Suppressor macrophage treated with lipopolysaccharide for 1 hour (primary cell): ENCODE measurements around the gene BCAS2.
"Not testable (repeated sequence)": the region's sequence is repeated elsewhere in the genome, so short reads cannot be mapped to it uniquely, and the experiment has no call there.

ENCODE experiments used
- DNase-seq, 3 donors: peaks; one replicate each; pipeline ENCODE4 v3.0.0-alpha.2; 2020 to 2022

BCAS2 gene

DNA sequence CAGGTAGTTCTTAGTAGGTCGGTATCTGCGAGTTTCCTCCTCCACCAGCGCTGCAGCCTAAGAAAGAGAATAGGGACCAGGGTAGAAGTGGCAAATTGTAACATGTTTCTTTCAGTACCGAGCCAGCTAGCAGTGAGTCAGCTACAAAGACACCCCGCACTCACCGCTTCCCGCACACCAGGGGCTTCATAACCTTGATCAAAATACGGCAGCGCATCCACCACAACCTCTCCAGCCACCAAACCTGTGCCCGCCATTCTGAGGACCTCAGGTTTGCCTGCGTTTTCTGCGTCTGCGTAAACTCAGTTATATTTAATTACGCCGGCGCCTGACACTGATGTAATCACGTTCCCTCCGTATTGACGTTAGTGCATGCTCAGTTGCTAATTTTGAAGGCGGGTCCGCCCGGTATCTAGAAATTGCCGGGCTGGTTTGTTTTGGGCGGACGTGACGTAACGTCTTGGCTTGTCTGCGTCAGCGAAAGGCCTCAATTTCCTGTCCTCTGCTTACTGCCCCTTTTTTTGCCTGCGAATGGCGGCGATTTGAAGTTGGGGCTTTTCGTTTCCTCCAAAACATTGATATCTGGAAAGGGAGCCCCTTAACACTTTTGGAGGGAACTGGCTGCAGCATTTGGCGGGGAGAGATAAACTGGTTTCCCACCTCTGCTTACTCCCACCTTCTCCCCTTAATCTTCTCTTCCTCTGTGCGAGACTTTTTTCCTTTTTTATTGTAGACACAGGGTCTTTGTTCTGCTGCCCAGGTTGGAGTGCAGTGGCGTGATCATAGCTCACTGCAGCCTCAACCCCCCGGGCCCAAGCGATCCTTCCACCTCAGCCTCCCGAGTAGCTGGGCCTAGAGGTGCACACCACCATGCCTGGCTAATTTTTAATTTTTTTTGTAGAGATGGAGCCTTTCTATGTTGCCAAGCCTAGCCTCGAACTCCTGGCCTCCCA lies at the start of gene BCAS2:
Gene BCAS2, minus strand, starts transcription at position 281 of the 953 bp plus-strand sequence. Its CDS starts 24 bp downstream, at position 257.
- DNase-seq: peak; percentile 95 to 98 (median 98)

DNA sequence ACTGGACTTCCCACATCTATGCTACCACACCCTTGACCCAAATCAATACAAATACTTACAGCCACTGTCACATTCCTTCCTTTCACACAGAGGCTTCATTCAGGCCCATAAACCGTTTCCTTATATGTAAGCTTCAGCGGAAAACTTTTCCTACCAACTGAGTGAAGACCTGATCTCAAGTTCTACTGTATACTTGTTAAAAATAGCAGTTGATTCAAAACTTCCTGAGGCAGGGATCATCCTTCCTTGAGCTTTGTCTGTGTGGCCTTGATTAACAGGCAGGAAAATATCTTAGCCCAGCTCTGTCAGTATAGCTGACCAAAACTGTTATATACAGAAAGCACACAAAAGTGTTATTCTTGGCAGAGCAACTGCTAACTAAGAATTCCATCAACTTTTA lies 45.7 kb upstream of the BCAS2 start:
- no peak for DNase-seq

GRCh38 chr1:114623364-114623763 lies 41.9 kb upstream of the BCAS2 start:
- DNase-seq: no peak

DNA sequence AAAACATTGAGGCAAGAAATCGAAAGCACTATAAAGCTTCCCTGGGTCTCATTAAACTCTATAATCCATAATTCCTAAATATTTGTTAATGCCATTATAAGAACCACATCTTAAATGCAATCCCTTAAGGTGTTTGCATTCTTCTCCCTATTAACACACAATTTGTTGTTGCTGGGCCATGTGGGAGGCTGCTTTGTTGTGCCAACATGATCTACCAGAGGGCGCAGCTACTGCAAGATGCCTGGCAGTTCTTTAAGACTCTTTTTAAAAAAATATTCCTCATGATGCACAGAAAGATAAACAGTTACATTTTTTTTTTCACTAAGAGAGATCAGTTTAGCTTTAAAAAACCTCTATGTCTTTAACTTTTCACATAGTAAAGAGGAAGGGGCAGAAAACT lies 39.0 kb upstream of the BCAS2 start:
- no peak for DNase-seq

DNA sequence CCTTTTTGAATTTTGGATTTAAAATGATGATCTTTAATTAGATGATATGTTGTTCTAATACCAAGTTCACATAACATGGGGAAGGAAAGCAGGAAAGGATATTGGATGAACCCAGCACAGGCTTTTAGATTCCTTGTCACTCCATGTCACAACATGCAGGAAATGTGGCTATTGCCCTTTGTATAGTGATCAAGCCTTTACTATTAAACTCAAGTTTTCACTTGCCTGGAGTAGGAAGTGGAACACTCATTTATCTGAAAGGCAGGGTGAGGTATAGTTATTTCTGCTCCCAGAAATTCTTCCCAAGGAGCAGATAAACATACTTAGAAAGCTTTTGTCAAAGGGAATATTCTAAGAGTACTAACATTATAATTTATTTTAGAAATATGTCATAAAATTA lies 37.2 kb upstream of the BCAS2 start:
- DNase-seq: no peak

GRCh38 chr1:114610546-114611245 lies 29.3 kb upstream of the BCAS2 start:
- DNase-seq: no peak

DNA sequence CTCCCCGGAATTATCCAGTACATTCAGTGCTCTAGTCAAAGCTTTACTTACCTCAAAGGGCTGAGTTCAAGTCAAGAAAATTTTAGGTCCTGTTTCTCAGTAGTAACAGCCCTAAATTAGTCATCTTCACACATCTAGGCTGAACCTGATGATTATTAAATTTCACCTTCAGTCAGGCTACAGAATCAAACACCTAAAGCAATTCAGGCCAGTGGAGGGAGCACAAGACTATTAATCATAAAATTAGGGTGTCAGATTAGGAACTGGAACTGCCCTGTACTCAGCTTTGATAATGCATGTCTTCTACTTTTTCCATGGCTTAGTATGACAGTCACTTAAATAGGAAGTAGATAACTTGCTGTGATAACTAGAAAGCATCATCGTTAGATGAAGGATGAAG lies 28.4 kb upstream of the BCAS2 start:
- DNase-seq: peak in 1 of 3 donors; percentile 4

DNA sequence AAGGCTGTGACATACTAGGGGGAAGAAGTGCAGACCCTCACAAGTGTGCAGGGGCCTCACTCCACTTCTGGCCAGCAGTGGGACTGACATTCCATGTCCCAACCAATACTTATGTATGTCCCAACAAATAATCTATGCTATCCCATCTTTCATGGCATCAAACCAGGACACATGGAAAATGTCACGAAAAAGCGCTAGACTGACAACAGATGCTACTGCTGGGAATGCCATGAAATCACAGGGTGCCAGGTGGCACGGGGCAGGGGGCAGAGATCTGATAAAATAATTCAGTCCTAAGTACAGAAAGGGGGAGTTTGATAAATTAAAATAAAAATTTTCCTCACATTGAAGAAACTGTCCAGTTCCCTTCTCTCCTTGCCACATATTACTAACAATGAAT lies 27.6 kb upstream of the BCAS2 start:
- no peak for DNase-seq

- DNase-seq: no peak
Observed at GRCh38 chr1:114607223-114607622, 25.8 kb upstream of the BCAS2 start.

DNA sequence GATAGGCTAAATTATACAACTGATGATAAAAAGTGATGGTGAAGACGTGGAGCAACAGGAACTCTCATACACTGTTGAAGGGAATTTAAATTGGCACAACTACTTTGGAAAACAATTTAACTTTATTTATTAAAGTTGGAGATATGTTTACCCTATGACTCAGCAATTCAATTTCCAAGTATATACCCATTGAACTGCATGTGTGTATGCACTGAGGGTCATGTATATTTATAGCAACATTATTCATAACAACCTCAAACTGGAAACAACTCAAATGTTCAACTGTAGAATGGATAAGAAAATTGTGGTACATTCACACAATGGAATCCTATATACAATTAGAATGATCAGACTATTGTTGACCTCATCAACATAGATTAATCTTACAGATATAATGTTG lies 16.5 kb upstream of the BCAS2 start:
- no peak for DNase-seq

DNA sequence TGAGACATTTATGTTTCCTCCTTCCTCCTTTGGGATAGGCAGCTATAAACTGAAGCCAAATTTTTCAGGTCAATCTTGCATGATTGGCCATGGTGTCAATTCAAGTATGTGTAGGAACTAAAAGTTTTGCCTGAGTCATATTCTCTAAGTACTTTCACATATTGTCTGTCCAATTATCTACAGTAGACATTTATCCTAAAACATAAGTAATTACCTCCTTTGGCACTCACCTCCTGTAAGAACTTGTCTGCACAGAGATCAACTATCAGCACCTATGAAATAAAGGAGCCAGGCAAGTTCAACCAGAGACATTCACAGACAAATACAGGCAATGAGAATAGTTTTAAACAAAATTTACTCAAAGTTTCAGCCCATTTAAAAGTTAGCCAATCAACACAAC lies 14.2 kb upstream of the BCAS2 start:
- no peak for DNase-seq

- no peak for DNase-seq
Observed at GRCh38 chr1:114594046-114594445, 12.6 kb upstream of the BCAS2 start.

DNA sequence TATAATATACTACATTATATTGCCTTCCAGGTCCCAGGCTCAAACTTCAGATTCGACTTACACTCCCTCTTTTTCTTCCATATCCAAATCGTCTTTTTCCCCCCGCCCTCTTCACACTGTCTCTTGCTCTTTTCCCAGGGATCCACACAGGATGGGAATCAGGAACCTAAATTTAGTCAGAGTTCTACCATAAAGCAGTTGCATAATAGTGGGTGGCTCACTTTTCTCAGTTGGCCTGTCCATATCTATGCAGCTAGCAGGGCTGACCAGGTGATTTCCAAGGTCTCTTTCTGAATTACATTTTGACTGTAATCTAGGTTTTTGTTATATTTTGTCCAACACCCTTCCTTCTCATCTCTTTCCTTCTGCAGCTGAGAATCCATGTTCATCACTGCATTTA lies 7.7 kb upstream of the BCAS2 start:
- DNase-seq: no peak

DNA sequence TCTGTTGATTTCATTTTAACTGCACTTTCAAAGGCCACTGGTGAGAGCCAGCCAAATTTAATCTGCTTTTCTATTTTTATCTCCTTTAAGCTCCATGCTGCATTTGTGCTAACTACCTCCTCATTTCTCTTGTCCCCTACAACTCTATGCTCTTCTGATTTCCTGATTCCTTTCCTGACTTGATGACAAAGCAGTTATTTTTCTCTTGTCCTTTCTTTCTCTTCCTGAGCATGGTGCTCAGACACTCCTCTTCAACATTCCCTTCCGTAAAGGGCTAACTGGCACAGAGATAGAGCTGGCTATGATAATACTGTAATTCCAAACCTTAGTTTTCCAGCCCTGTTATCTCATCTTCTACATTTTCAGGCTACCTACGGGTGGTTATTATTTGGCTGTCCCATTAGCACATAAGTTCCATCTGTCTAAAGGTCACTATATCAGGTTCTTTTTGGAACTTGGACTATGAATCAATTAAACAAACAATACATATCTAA lies 6.8 kb upstream of the BCAS2 start:
- DNase-seq: no peak

GRCh38 chr1:114587203-114587991 lies 6.0 kb upstream of the BCAS2 start:
- DNase-seq: no peak

DNA sequence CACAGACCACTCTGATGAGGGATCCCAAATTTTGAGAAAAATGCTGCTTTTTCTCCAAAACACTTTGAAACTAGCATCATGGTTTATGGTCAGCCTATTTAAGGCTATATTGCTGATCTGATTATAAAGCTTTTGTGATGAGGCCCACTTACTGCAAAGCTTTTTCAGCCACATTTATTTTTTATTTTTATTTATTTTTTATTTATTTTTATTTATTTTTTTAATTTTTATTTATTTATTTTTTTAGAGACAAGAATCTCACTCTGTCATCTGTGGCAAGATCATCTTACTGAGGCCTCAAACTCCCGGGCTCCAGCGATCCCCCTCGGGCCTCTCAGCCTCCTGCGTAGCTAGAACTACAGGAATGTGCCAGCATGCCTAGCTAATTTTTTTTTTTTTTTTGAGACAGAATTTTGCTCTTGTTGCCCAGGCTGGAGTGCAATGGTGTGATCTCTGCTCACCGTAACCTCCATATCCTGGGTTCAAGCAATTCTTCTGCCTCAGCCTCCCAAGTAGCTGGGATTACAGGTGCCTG lies 5.2 kb upstream of the BCAS2 start:
- no peak for DNase-seq

DNA sequence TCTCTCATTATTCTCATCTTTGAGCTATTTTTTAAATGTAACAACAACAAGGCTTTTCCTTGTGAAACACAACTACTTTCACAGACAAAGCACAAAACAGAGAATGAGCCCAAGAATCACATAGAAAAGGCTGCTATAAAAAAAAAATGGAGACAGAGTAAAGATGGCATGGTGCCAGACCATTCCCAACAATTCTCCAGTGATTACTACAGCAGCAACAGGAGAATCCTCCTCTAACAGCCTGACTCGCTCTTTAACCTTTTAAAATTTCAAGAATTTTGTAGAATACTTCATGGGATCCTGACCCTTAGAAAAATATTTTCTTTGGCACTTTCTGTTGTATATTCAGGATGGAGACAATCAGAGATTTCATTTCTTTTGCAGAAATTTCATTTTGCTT lies 3.8 kb upstream of the BCAS2 start:
- no peak for DNase-seq

GRCh38 chr1:114574365-114574764 lies 7.0 kb downstream of the BCAS2 start:
- DNase-seq: no peak

- no peak for DNase-seq
Observed at GRCh38 chr1:114564141-114564540, 17.3 kb downstream of the BCAS2 start.

DNA sequence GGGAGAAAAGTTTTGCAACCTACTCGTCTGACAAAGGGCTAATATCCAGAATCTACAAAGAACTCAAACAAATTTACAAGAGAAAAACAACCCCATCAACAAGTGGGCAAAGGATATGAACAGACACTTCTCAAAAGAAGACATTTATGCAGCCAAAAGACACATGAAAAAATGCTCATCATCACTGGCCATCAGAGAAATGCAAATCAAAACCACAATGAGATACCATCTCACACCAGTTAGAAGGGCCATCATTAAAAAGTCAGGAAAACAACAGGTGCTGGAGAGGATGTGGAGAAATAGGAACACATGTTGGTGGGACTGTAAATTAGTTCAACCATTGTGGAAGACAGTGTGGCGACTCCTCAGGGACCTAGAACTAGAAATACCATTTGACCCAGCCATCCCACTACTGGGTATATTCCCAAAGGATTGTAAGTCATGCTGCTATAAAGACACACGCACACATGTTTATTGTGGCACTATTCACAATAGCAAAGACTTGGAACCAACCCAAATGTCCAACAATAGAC lies 18.4 kb downstream of the BCAS2 start:
- DNase-seq: not testable (repeated sequence)

GRCh38 chr1:114561333-114561732 lies 20.1 kb downstream of the BCAS2 start:
- DNase-seq: no peak

GRCh38 chr1:114559356-114559755 lies 22.1 kb downstream of the BCAS2 start:
- DNase-seq: peak in 1 of 3 donors; percentile 18
